GM21447 (cell line): Measurements from ENCODE around the gene RCOR2.
A peak's percentile ranks its signal among the peaks of the same experiment; 100 is the strongest.

ENCODE experiments used
- ATAC-seq: cut with Tn5 transposase; IDR thresholded peaks from one replicate; pipeline ENCODE4 v1.9.1; 2021; ENCODE audit not compliant: unreplicated experiment

Gene RCOR2

GRCh38 chr11:63908631-63909401 is 8.1 kb downstream of the RCOR2 start:
- no peak for ATAC-seq

- ATAC-seq: no peak
Observed at GRCh38 chr11:63907808-63908530, 9.0 kb downstream of the RCOR2 start.

- no peak for ATAC-seq
Observed at GRCh38 chr11:63907063-63907462, 9.9 kb downstream of the RCOR2 start.

- ATAC-seq: no peak
Observed at GRCh38 chr11:63906585-63906984, 10.4 kb downstream of the RCOR2 start.

GRCh38 chr11:63906087-63906486 is 10.9 kb downstream of the RCOR2 start:
- ATAC-seq: no peak

GRCh38 chr11:63905179-63905578 is 11.8 kb downstream of the RCOR2 start:
- ATAC-seq: no peak

- no peak for ATAC-seq
Observed at GRCh38 chr11:63904743-63905142, 12.2 kb downstream of the RCOR2 start.

- no peak for ATAC-seq
Observed at GRCh38 chr11:63903884-63904283, 13.1 kb downstream of the RCOR2 start.

GRCh38 chr11:63901660-63902059 is 15.3 kb downstream of the RCOR2 start:
- ATAC-seq: no peak

- ATAC-seq: no peak
Observed at GRCh38 chr11:63897459-63898146, 19.4 kb downstream of the RCOR2 start.

GRCh38 chr11:63896071-63896470 is 20.9 kb downstream of the RCOR2 start:
- ATAC-seq: no peak

GRCh38 chr11:63893355-63893754 is 23.6 kb downstream of the RCOR2 start:
- ATAC-seq: no peak

GRCh38 chr11:63892228-63892627 is 24.7 kb downstream of the RCOR2 start:
- ATAC-seq: no peak

GRCh38 chr11:63890368-63890767 is 26.6 kb downstream of the RCOR2 start:
- ATAC-seq: no peak

GRCh38 chr11:63889344-63889743 is 27.6 kb downstream of the RCOR2 start:
- ATAC-seq: no peak

- ATAC-seq: peak; percentile 66
Observed at GRCh38 chr11:63888170-63889086, 28.5 kb downstream of the RCOR2 start.

GRCh38 chr11:63887386-63887999 is 29.5 kb downstream of the RCOR2 start:
- no peak for ATAC-seq

GRCh38 chr11:63884196-63884932 is 32.6 kb downstream of the RCOR2 start:
- ATAC-seq: no peak

GRCh38 chr11:63883791-63884190 is 33.2 kb downstream of the RCOR2 start:
- ATAC-seq: no peak
